ENCODE results near the gene POC1A. TPM values are rescaled to one million over a fixed set of nuclear protein-coding genes. Genes with fewer than 3 reads are reported as not detected.

Gene POC1A
- total and polyA plus RNA-seq, 2 donors (not counting 3 experiments of a cell fraction or from before 2014, with no cell fraction given), result 14.8 to 19.4 TPM

DNA sequence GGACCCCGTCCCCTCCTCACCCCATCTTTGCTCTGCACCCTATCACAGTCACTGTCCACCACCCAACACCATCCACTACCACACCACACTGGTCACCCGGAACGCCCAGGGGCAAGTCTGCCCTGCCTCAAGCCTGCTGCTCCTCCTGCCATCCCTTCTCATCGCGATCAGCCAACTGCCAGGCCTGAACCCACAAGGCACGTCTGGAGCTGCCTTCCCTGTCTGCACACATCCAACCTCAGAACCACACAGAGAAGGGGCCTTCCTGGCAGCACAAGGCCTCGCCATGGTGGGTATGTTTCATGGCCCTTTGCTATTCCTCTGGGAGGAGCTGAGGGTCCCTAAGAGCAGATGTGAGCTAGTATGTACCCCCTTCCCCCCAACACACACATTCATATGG lies 94.4 kb downstream of the POC1A start:
- Histone ChIP-seq H3K4me1 (ENCODE audit: control insufficient read depth, extremely low read depth, insufficient read depth, low read length) (peaks cover 16% of the 10 kb centered on the region), H3K9me1 (replicated peaks; ENCODE audit: control insufficient read depth, extremely low read depth, insufficient read depth, low read length) (no peaks in the 10 kb centered on the region), H4K20me1 (replicated peaks; ENCODE audit: control insufficient read depth, extremely low read depth, insufficient read depth, low read length) (no peaks in the 10 kb centered on the region), H3K79me2 (ENCODE audit: control insufficient read depth, insufficient read depth, low read length) (peaks cover 12% of the 10 kb centered on the region), H3K4me3 (replicated peaks in 1 of 3; ENCODE audit: insufficient read depth in 1 of 3, low read depth in 1 of 3, low read length in 3 of 3) (no peak overlapping the region), H3K36me3 (ENCODE audit: control insufficient read depth in 2 of 2, extremely low read depth in 1 of 2, insufficient read depth in 2 of 2, low read length in 2 of 2) (no peaks in the 10 kb centered on the region), H3K27me3 (ENCODE audit: control insufficient read depth in 2 of 2, insufficient read depth in 2 of 2, low read length in 2 of 2) (no peaks in the 10 kb centered on the region), H3K4me2 (ENCODE audit: insufficient read depth, low read length) (no peak overlapping the region), H2AFZ (ENCODE audit: low read depth, low read length) (no peak overlapping the region), H3K9me3 (replicated peaks; ENCODE audit: control insufficient read depth, insufficient read depth, low read length) (no peaks in the 10 kb centered on the region), H3K9ac (replicated peaks; ENCODE audit: extremely low read depth, insufficient read depth, low read length) (no peak overlapping the region), H3K27ac (ENCODE audit: insufficient read depth, low read depth, low read length) (no peak overlapping the region)
- no peak for DNase-seq (ENCODE audit: low read depth, low spot score)
- CTCF ChIA-PET, result interaction anchor here (1.0 to 10.4 kb wide), 3 partner anchors 13 to 61 kb away, joined by 3 to 180 read pairs (median 4); no protein-coding TSS in a partner anchor
- TF ChIP-seq POLR2AphosphoS5 (IDR thresholded peaks at IDR 0.05; ENCODE audit: insufficient read depth, low read depth, low read length) (no peak), MYC (IDR thresholded peaks at IDR 0.05; ENCODE audit: low read depth, low read length) (no peak)
- no peak for FAIRE-seq
- no TSS peak for BruUV-seq (replicated peaks)
- dilution Hi-C loops (cut with MboI; ENCODE audit: extremely low pct_ligation_motif_present, low sequenced_read_pairs) (no loop called here), intact Hi-C loops (cut with micrococcal nuclease) (no loop called here)
- POLR2A ChIA-PET, result no interaction called here

DNA sequence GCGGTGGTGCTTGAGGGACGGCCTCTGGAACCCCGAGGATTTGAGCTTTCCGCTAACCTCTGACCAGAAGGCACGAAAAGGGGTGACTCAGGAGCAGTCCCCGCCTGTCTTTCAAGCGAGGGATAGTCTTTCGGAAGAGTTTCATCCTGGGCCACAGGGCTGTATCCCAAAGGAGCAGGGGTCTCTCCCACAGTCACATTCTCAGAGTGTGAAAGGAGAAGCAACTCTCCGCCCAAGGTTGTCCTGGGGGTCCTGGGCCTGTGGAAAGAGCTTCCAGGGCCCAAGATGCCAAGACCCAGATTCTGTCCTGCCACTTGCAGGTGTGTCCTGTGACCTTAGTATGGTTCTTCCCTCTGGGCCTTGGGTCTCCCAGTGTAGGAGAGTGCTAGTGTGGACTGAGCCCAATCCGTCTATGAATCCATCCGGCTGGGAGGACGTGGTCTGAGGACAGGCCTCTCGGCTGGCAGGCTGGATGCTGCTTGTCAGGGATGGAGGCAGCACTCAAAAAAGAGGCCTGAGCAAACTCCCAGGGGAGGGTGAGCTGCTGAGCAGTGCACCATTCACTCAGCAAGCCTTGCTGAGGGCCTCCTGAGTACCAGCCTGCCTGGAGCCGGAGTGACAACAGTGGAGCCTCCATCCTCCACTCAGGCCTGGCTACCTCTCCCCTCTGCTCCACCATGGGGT lies 96.3 kb downstream of the POC1A start:
- dilution Hi-C loops (cut with MboI; ENCODE audit: extremely low pct_ligation_motif_present, low sequenced_read_pairs), result no loop called here
- Histone ChIP-seq H3K9me1 (replicated peaks; ENCODE audit: control insufficient read depth, extremely low read depth, insufficient read depth, low read length) (no peaks in the 10 kb centered on the region), H3K36me3 (ENCODE audit: control insufficient read depth in 2 of 2, extremely low read depth in 1 of 2, insufficient read depth in 2 of 2, low read length in 2 of 2) (no peaks in the 10 kb centered on the region), H3K27me3 (ENCODE audit: control insufficient read depth in 2 of 2, insufficient read depth in 2 of 2, low read length in 2 of 2) (no peaks in the 10 kb centered on the region), H2AFZ (ENCODE audit: low read depth, low read length) (peak overlapping the region; percentile 91), H3K9me3 (replicated peaks; ENCODE audit: control insufficient read depth, insufficient read depth, low read length) (no peaks in the 10 kb centered on the region), H3K4me1 (ENCODE audit: control insufficient read depth, extremely low read depth, insufficient read depth, low read length) (peaks cover 33% of the 10 kb centered on the region), H3K4me3 (replicated peaks in 1 of 3; ENCODE audit: insufficient read depth in 1 of 3, low read depth in 1 of 3, low read length in 3 of 3) (peak overlapping the region in 2 of 3 experiments; percentile 20 to 31), H3K9ac (replicated peaks; ENCODE audit: extremely low read depth, insufficient read depth, low read length) (peak overlapping the region; percentile 15), H3K27ac (ENCODE audit: insufficient read depth, low read depth, low read length) (no peak overlapping the region), H3K4me2 (ENCODE audit: insufficient read depth, low read length) (peak overlapping the region; percentile 60), H4K20me1 (replicated peaks; ENCODE audit: control insufficient read depth, extremely low read depth, insufficient read depth, low read length) (no peaks in the 10 kb centered on the region), H3K79me2 (ENCODE audit: control insufficient read depth, insufficient read depth, low read length) (peaks cover 19% of the 10 kb centered on the region)
- TF ChIP-seq, protein P1, sequence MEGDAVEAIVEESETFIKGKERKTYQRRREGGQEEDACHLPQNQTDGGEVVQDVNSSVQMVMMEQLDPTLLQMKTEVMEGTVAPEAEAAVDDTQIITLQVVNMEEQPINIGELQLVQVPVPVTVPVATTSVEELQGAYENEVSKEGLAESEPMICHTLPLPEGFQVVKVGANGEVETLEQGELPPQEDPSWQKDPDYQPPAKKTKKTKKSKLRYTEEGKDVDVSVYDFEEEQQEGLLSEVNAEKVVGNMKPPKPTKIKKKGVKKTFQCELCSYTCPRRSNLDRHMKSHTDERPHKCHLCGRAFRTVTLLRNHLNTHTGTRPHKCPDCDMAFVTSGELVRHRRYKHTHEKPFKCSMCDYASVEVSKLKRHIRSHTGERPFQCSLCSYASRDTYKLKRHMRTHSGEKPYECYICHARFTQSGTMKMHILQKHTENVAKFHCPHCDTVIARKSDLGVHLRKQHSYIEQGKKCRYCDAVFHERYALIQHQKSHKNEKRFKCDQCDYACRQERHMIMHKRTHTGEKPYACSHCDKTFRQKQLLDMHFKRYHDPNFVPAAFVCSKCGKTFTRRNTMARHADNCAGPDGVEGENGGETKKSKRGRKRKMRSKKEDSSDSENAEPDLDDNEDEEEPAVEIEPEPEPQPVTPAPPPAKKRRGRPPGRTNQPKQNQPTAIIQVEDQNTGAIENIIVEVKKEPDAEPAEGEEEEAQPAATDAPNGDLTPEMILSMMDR (IDR thresholded peaks at IDR 0.05; ENCODE audit: extremely low read depth in 1 of 2, insufficient read depth in 1 of 2, low read depth in 1 of 2, low read length in 2 of 2), result no peak
- DNase-seq (ENCODE audit: low read depth, low spot score) (no peak), FAIRE-seq (no peak)
- intact Hi-C loops (cut with micrococcal nuclease), result loop anchor here (1.0 kb wide), 3 partner anchors 12 to 116 kb away; partner anchors contain the start of gene PARP3
- ChIA-PET CTCF (interaction anchor here (0.7 to 10.4 kb wide), 13 partner anchors 8 to 96 kb away, joined by 3 to 260 read pairs (median 6); partner anchors contain the start of genes ABHD14B, ACY1, POC1A and RPL29), POLR2A (no interaction called here)
- no TSS peak for BruUV-seq (replicated peaks)

Data from endothelial cell of umbilical vein (primary cell).